Activated T-helper 17 cell treated with anti-CD3 and anti-CD28 coated beads, Interleukin-2, amount 50 U/mL, for 72 hours (primary cell): Measurements from ENCODE around the gene MARK2. TPM values are rescaled to one million over a fixed set of nuclear protein-coding genes. Genes with fewer than 3 reads are reported as not detected.

Experiments used
- ATAC-seq: fragments of 150-1000 bp; cut with Tn5 transposase; replicated peaks from 2 replicates; pipeline ENCODE4 v1.10.0; 2021; ENCODE audit warnings: mild to moderate bottlenecking, moderate library complexity
- H3K27ac Mint-ChIP-seq: one replicate; pipeline ENCODE4 v1.8.0; 2022; ENCODE audit warnings: mixed read lengths
- H3K27me3 Mint-ChIP-seq: one replicate; pipeline ENCODE4 v1.8.0; 2022; ENCODE audit warnings: mixed read lengths
- H3K36me3 Mint-ChIP-seq: one replicate; pipeline ENCODE4 v1.8.0; 2022; ENCODE audit warnings: low read depth, mild to moderate bottlenecking, mixed read lengths
- H3K4me1 Mint-ChIP-seq: one replicate; pipeline ENCODE4 v1.8.0; 2022; ENCODE audit warnings: mixed read lengths
- H3K4me3 Mint-ChIP-seq: one replicate; pipeline ENCODE4 v1.8.0; 2022; ENCODE audit warnings: mild to moderate bottlenecking, mixed read lengths
- H3K9me3 Mint-ChIP-seq: one replicate; pipeline ENCODE4 v1.8.0; 2022; ENCODE audit warnings: mixed read lengths
- total RNA-seq, 2 donors: library from RNA; stranded (reverse); gene quantifications; one replicate each; pipeline ENCODE4 v1.2.3, GENCODE V29; 2022

MARK2 gene
- total RNA-seq, 2 donors from 2014 or later = 24.1 to 35.8 TPM

GRCh38 chr11:63838150-63838677, 696 bp upstream of the MARK2 start:
- peaks cover 38% of the 10 kb centered on the region for H3K36me3 Mint-ChIP-seq
- peaks cover 37% of the 10 kb centered on the region for H3K4me1 Mint-ChIP-seq
- no peaks in the 10 kb centered on the region for H3K9me3 Mint-ChIP-seq
- peak; percentile 1 for ATAC-seq
- H3K27ac Mint-ChIP-seq = peak overlapping the region; percentile 87
- H3K27me3 Mint-ChIP-seq = no peaks in the 10 kb centered on the region
- peak overlapping the region; percentile 84 for H3K4me3 Mint-ChIP-seq

GRCh38 chr11:63839508-63840355, 822 bp downstream of the MARK2 start:
- Mint-ChIP-seq H3K4me1 (peaks cover 37% of the 10 kb centered on the region), H3K27ac (peak overlapping the region; percentile 79), H3K9me3 (no peaks in the 10 kb centered on the region), H3K36me3 (peaks cover 53% of the 10 kb centered on the region), H3K27me3 (no peaks in the 10 kb centered on the region), H3K4me3 (peak overlapping the region; percentile 84)
- no peak for ATAC-seq

GRCh38 chr11:63840356-63841060, 1.6 kb downstream of the MARK2 start:
- Mint-ChIP-seq H3K27me3 (no peaks in the 10 kb centered on the region), H3K4me3 (peak overlapping the region; percentile 84), H3K36me3 (peaks cover 59% of the 10 kb centered on the region), H3K27ac (peak overlapping the region; percentile 79), H3K9me3 (no peaks in the 10 kb centered on the region), H3K4me1 (peaks cover 37% of the 10 kb centered on the region)
- no peak for ATAC-seq

GRCh38 chr11:63841554-63841953, 2.6 kb downstream of the MARK2 start:
- H3K27me3 Mint-ChIP-seq = no peaks in the 10 kb centered on the region
- ATAC-seq = no peak
- peaks cover 67% of the 10 kb centered on the region for H3K36me3 Mint-ChIP-seq
- H3K4me1 Mint-ChIP-seq = peaks cover 37% of the 10 kb centered on the region
- no peaks in the 10 kb centered on the region for H3K9me3 Mint-ChIP-seq
- H3K4me3 Mint-ChIP-seq = peak overlapping the region; percentile 84
- H3K27ac Mint-ChIP-seq = peak overlapping the region; percentile 79

- Mint-ChIP-seq H3K4me3 (peak overlapping the region; percentile 36), H3K9me3 (no peaks in the 10 kb centered on the region), H3K27ac (peak overlapping the region; percentile 76), H3K4me1 (peaks cover 25% of the 10 kb centered on the region), H3K36me3 (peaks cover 78% of the 10 kb centered on the region), H3K27me3 (no peaks in the 10 kb centered on the region)
- no peak for ATAC-seq
These were observed 4.1 kb downstream of the MARK2 start for GRCh38 chr11:63843041-63843440.

GRCh38 chr11:63844836-63845235, 5.9 kb downstream of the MARK2 start:
- ATAC-seq = no peak
- Mint-ChIP-seq H3K36me3 (peaks cover 79% of the 10 kb centered on the region), H3K4me3 (no peak overlapping the region), H3K27me3 (no peaks in the 10 kb centered on the region), H3K4me1 (peaks cover 27% of the 10 kb centered on the region), H3K9me3 (no peaks in the 10 kb centered on the region), H3K27ac (no peak overlapping the region)

GRCh38 chr11:63845303-63845702, 6.4 kb downstream of the MARK2 start:
- Mint-ChIP-seq H3K27ac (no peak overlapping the region), H3K36me3 (peaks cover 74% of the 10 kb centered on the region), H3K27me3 (no peaks in the 10 kb centered on the region), H3K9me3 (no peaks in the 10 kb centered on the region), H3K4me3 (no peak overlapping the region), H3K4me1 (peaks cover 26% of the 10 kb centered on the region)
- no peak for ATAC-seq

- Mint-ChIP-seq H3K9me3 (no peaks in the 10 kb centered on the region), H3K36me3 (peaks cover 74% of the 10 kb centered on the region), H3K27me3 (no peaks in the 10 kb centered on the region), H3K27ac (no peak overlapping the region), H3K4me3 (no peak overlapping the region), H3K4me1 (peaks cover 24% of the 10 kb centered on the region)
- no peak for ATAC-seq
These were observed 7.0 kb downstream of the MARK2 start for GRCh38 chr11:63845911-63846310.

GRCh38 chr11:63846897-63847296, 8.0 kb downstream of the MARK2 start:
- ATAC-seq = no peak
- Mint-ChIP-seq H3K36me3 (peaks cover 74% of the 10 kb centered on the region), H3K9me3 (no peaks in the 10 kb centered on the region), H3K4me3 (no peak overlapping the region), H3K27ac (no peak overlapping the region), H3K27me3 (no peaks in the 10 kb centered on the region), H3K4me1 (peaks cover 23% of the 10 kb centered on the region)

- no peaks in the 10 kb centered on the region for H3K27me3 Mint-ChIP-seq
- H3K4me3 Mint-ChIP-seq = no peak overlapping the region
- ATAC-seq = no peak
- peaks cover 70% of the 10 kb centered on the region for H3K36me3 Mint-ChIP-seq
- no peaks in the 10 kb centered on the region for H3K9me3 Mint-ChIP-seq
- no peak overlapping the region for H3K27ac Mint-ChIP-seq
- peaks cover 22% of the 10 kb centered on the region for H3K4me1 Mint-ChIP-seq
These were observed 8.5 kb downstream of the MARK2 start for GRCh38 chr11:63847363-63847762.

- Mint-ChIP-seq H3K27me3 (no peaks in the 10 kb centered on the region), H3K27ac (peak overlapping the region; percentile 43), H3K4me1 (peaks cover 17% of the 10 kb centered on the region), H3K4me3 (no peak overlapping the region), H3K9me3 (no peaks in the 10 kb centered on the region), H3K36me3 (peaks cover 62% of the 10 kb centered on the region)
- ATAC-seq = no peak
These were observed 10.8 kb downstream of the MARK2 start for GRCh38 chr11:63849691-63850090.

- Mint-ChIP-seq H3K4me1 (peaks cover 22% of the 10 kb centered on the region), H3K27me3 (no peaks in the 10 kb centered on the region), H3K36me3 (peaks cover 59% of the 10 kb centered on the region), H3K4me3 (peak overlapping the region; percentile 76), H3K9me3 (no peaks in the 10 kb centered on the region), H3K27ac (peak overlapping the region; percentile 88)
- ATAC-seq = no peak
These were observed 12.0 kb downstream of the MARK2 start for GRCh38 chr11:63850920-63851319.

GRCh38 chr11:63851364-63851763, 12.5 kb downstream of the MARK2 start:
- H3K4me3 Mint-ChIP-seq = peak overlapping the region; percentile 76

GRCh38 chr11:63853476-63853875, 14.6 kb downstream of the MARK2 start:
- no peak for ATAC-seq
- Mint-ChIP-seq H3K4me1 (peaks cover 22% of the 10 kb centered on the region), H3K4me3 (peak overlapping the region; percentile 76), H3K9me3 (no peaks in the 10 kb centered on the region), H3K27ac (no peak overlapping the region), H3K36me3 (peaks cover 47% of the 10 kb centered on the region), H3K27me3 (no peaks in the 10 kb centered on the region)

More at GRCh38 chr11:63851364-63851763, 12.5 kb downstream of the MARK2 start:
- Mint-ChIP-seq H3K27ac (peak overlapping the region; percentile 88), H3K9me3 (no peaks in the 10 kb centered on the region), H3K36me3 (peaks cover 56% of the 10 kb centered on the region), H3K4me1 (peaks cover 22% of the 10 kb centered on the region), H3K27me3 (no peaks in the 10 kb centered on the region)
- ATAC-seq = peak; percentile 61
